ENCODE results near the gene KRT3.

DNA sequence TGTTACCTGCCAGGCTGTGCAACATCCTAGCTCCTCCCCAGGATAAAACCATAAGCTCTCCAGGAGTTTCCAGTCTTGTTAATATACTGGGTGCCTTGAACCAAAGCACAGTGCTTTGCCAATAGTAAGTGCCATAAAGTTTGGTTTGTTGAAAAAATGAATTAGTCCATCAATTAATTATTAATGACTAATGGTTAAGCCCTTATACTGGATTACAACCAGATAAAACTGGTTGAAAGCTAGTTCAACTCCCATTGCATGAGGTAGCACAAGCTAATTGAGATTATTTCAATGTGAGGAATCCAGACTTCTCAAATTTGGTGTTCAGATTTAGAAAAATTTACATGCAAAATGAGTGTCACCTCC, 1.6 kb upstream of the KRT3 start:
- TF ChIP-seq, protein P1, sequence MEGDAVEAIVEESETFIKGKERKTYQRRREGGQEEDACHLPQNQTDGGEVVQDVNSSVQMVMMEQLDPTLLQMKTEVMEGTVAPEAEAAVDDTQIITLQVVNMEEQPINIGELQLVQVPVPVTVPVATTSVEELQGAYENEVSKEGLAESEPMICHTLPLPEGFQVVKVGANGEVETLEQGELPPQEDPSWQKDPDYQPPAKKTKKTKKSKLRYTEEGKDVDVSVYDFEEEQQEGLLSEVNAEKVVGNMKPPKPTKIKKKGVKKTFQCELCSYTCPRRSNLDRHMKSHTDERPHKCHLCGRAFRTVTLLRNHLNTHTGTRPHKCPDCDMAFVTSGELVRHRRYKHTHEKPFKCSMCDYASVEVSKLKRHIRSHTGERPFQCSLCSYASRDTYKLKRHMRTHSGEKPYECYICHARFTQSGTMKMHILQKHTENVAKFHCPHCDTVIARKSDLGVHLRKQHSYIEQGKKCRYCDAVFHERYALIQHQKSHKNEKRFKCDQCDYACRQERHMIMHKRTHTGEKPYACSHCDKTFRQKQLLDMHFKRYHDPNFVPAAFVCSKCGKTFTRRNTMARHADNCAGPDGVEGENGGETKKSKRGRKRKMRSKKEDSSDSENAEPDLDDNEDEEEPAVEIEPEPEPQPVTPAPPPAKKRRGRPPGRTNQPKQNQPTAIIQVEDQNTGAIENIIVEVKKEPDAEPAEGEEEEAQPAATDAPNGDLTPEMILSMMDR (IDR thresholded peaks at IDR 0.05), result no peak
- TF ChIP-seq ZNF263 (CRISPR knock-in tag; IDR thresholded peaks at IDR 0.05; ENCODE audit: low read depth) (no peak), SP1 (CRISPR knock-in tag; conservative IDR thresholded peaks at IDR 0.05) (no peak)
- TF ChIP-seq, protein P2, sequence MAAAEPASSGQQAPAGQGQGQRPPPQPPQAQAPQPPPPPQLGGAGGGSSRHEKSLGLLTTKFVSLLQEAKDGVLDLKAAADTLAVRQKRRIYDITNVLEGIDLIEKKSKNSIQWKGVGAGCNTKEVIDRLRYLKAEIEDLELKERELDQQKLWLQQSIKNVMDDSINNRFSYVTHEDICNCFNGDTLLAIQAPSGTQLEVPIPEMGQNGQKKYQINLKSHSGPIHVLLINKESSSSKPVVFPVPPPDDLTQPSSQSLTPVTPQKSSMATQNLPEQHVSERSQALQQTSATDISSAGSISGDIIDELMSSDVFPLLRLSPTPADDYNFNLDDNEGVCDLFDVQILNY (CRISPR knock-in tag; IDR thresholded peaks at IDR 0.05), result no peak

Data from WTC11 (cell line).